ENCODE results near the gene PIP5K1B. TPM values are rescaled to one million over a fixed set of nuclear protein-coding genes. Genes with fewer than 3 reads are reported as not detected.

The PIP5K1B gene
- total and polyA plus RNA-seq, 10 of the 15 experiments (the other 5 are each of a cell fraction or from before 2014, with no cell fraction given), result 6.8 to 16.3 (median 10.6) TPM

DNA sequence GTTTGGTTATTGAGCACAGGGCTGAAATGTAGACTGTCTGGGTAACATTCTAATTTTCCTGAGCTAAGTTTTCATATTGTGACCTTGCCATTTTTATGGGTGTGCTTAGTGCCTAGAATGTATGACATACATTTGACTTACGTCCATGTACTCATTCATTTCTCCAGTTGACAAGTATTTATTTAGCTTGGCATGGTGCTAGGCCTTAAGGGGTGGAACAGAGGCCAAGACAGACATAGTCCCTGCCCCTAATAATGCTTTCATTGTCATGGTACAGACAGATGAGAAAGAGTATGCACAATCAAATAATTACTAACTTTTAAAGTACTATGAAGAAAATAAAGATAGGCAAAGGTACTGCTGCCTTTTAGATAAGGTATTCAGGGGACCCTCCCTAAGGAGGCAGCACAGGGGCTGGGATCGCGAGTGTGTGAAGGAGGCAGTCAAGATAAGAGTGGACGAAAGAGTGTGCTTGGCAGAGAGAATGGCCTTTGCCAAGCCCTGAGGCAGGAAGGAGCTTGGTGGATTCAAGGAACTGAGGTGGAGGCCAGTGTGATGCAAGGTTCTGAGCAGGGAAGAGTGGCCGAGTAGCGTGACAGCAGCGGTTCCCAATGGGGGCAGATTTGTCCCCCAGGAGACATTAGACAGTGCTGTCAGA, 128.0 kb downstream of the PIP5K1B start:
- ATAC-seq (no peak), FAIRE-seq (no peak), DNase-seq (ENCODE audit: low read depth, low spot score) (no peak)
- Histone ChIP-seq H4K20me1 (ENCODE audit: control insufficient read depth, insufficient read depth) (no peaks in the 10 kb centered on the region), H3K9ac (ENCODE audit: control insufficient read depth, insufficient read depth, low read length) (no peak overlapping the region), H3K27ac (ENCODE audit: control insufficient read depth, insufficient read depth) (no peak overlapping the region), H3K36me3 (ENCODE audit: control insufficient read depth in 2 of 2, insufficient read depth in 2 of 2, low read length in 1 of 2) (no peaks in the 10 kb centered on the region), H3K79me2 (ENCODE audit: control insufficient read depth, insufficient read depth, low read length) (no peaks in the 10 kb centered on the region), H3K9me3 (replicated peaks; ENCODE audit: control insufficient read depth, insufficient read depth, low read length) (no peaks in the 10 kb centered on the region), H3K4me1 (ENCODE audit: control insufficient read depth, insufficient read depth, low read length) (no peaks in the 10 kb centered on the region), H3K4me2 (ENCODE audit: control insufficient read depth, insufficient read depth) (no peak overlapping the region), H2AFZ (ENCODE audit: control insufficient read depth, low read depth, low read length) (no peak overlapping the region), H3K4me3 (no peak overlapping the region), H3K27me3 (replicated peaks in 1 of 2; ENCODE audit: control insufficient read depth in 2 of 2, insufficient read depth in 2 of 2, low read length in 1 of 2) (no peaks in the 10 kb centered on the region)
- BruUV-seq (replicated peaks), result no TSS peak
- WGBS (ENCODE audit: insufficient coverage, insufficient replicate concordance, low lambda C conversion rate, missing lambda C conversion rate), result 88% methylated on average over 7 of the region's 7 CpGs
- intact Hi-C loops (cut with micrococcal nuclease; ENCODE audit: unreplicated experiment) (no loop called here), in situ Hi-C loops (cut with MboI) (no loop called here)
- TF ChIP-seq RB1 (IDR thresholded peaks at IDR 0.05; ENCODE audit: borderline replicate concordance) (no peak), TAF1 (IDR thresholded peaks at IDR 0.05; ENCODE audit: borderline replicate concordance, low read depth, low read length) (no peak), EED (IDR thresholded peaks at IDR 0.05; ENCODE audit: low read depth) (no peak), TARDBP (IDR thresholded peaks at IDR 0.05; ENCODE audit: borderline replicate concordance) (no peak), CBX3 (IDR thresholded peaks at IDR 0.05; ENCODE audit: borderline replicate concordance, low read depth) (no peak), MTA2 (IDR thresholded peaks at IDR 0.05; ENCODE audit: low read depth) (no peak), MXI1 (IDR thresholded peaks at IDR 0.05; ENCODE audit: low read depth, low read length) (no peak), HDAC2 (IDR thresholded peaks at IDR 0.05) (no peak), MEF2A (IDR thresholded peaks at IDR 0.05; ENCODE audit: insufficient read depth, low read depth, low read length) (no peak)
- TF ChIP-seq, protein P1, sequence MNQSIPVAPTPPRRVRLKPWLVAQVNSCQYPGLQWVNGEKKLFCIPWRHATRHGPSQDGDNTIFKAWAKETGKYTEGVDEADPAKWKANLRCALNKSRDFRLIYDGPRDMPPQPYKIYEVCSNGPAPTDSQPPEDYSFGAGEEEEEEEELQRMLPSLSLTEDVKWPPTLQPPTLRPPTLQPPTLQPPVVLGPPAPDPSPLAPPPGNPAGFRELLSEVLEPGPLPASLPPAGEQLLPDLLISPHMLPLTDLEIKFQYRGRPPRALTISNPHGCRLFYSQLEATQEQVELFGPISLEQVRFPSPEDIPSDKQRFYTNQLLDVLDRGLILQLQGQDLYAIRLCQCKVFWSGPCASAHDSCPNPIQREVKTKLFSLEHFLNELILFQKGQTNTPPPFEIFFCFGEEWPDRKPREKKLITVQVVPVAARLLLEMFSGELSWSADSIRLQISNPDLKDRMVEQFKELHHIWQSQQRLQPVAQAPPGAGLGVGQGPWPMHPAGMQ (IDR thresholded peaks at IDR 0.05; ENCODE audit: borderline replicate concordance), result no peak
- TF ChIP-seq, protein P2, sequence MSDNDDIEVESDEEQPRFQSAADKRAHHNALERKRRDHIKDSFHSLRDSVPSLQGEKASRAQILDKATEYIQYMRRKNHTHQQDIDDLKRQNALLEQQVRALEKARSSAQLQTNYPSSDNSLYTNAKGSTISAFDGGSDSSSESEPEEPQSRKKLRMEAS (IDR thresholded peaks at IDR 0.05; ENCODE audit: low read depth, low read length), result no peak
- TF ChIP-seq, protein P3, sequence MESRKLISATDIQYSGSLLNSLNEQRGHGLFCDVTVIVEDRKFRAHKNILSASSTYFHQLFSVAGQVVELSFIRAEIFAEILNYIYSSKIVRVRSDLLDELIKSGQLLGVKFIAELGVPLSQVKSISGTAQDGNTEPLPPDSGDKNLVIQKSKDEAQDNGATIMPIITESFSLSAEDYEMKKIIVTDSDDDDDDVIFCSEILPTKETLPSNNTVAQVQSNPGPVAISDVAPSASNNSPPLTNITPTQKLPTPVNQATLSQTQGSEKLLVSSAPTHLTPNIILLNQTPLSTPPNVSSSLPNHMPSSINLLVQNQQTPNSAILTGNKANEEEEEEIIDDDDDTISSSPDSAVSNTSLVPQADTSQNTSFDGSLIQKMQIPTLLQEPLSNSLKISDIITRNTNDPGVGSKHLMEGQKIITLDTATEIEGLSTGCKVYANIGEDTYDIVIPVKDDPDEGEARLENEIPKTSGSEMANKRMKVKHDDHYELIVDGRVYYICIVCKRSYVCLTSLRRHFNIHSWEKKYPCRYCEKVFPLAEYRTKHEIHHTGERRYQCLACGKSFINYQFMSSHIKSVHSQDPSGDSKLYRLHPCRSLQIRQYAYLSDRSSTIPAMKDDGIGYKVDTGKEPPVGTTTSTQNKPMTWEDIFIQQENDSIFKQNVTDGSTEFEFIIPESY (IDR thresholded peaks at IDR 0.05), result no peak
- TF ChIP-seq, protein P4, sequence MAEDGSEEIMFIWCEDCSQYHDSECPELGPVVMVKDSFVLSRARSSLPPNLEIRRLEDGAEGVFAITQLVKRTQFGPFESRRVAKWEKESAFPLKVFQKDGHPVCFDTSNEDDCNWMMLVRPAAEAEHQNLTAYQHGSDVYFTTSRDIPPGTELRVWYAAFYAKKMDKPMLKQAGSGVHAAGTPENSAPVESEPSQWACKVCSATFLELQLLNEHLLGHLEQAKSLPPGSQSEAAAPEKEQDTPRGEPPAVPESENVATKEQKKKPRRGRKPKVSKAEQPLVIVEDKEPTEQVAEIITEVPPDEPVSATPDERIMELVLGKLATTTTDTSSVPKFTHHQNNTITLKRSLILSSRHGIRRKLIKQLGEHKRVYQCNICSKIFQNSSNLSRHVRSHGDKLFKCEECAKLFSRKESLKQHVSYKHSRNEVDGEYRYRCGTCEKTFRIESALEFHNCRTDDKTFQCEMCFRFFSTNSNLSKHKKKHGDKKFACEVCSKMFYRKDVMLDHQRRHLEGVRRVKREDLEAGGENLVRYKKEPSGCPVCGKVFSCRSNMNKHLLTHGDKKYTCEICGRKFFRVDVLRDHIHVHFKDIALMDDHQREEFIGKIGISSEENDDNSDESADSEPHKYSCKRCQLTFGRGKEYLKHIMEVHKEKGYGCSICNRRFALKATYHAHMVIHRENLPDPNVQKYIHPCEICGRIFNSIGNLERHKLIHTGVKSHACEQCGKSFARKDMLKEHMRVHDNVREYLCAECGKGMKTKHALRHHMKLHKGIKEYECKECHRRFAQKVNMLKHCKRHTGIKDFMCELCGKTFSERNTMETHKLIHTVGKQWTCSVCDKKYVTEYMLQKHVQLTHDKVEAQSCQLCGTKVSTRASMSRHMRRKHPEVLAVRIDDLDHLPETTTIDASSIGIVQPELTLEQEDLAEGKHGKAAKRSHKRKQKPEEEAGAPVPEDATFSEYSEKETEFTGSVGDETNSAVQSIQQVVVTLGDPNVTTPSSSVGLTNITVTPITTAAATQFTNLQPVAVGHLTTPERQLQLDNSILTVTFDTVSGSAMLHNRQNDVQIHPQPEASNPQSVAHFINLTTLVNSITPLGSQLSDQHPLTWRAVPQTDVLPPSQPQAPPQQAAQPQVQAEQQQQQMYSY (CRISPR knock-in tag; IDR thresholded peaks at IDR 0.05), result no peak
- TF ChIP-seq, protein P5, sequence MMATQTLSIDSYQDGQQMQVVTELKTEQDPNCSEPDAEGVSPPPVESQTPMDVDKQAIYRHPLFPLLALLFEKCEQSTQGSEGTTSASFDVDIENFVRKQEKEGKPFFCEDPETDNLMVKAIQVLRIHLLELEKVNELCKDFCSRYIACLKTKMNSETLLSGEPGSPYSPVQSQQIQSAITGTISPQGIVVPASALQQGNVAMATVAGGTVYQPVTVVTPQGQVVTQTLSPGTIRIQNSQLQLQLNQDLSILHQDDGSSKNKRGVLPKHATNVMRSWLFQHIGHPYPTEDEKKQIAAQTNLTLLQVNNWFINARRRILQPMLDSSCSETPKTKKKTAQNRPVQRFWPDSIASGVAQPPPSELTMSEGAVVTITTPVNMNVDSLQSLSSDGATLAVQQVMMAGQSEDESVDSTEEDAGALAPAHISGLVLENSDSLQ (IDR thresholded peaks at IDR 0.05), result no peak
- ChIA-PET RAD21 (ENCODE audit: unreplicated experiment) (no interaction called here), CTCF (interaction anchor here (1.4 kb wide), 1 partner anchor 12 kb away, joined by 4 read pairs; no protein-coding TSS in a partner anchor), SMC1A (ENCODE audit: uncharacterized antibody, unreplicated experiment) (no interaction called here), POLR2A (interaction anchor here (0.5 kb wide), 1 partner anchor 63 kb away, joined by 3 read pairs; no protein-coding TSS in a partner anchor)
